HG03196 (cell line): ENCODE measurements around the gene FXYD2.

ENCODE experiments used
- ATAC-seq: cut with Tn5 transposase; IDR thresholded peaks from one replicate; pipeline ENCODE4 v1.9.1; 2021; ENCODE audit not compliant: unreplicated experiment

FXYD2 gene

GRCh38 chr11:117859061-117859460 is 34.5 kb upstream of the FXYD2 start:
- ATAC-seq, result no peak

GRCh38 chr11:117857734-117858414 is 33.3 kb upstream of the FXYD2 start:
- no peak for ATAC-seq

GRCh38 chr11:117855912-117856651 is 31.5 kb upstream of the FXYD2 start:
- ATAC-seq, result no peak

GRCh38 chr11:117855186-117855845 is 30.8 kb upstream of the FXYD2 start:
- ATAC-seq, result no peak

GRCh38 chr11:117852309-117852708 is 27.8 kb upstream of the FXYD2 start:
- no peak for ATAC-seq

GRCh38 chr11:117851852-117852251 is 27.3 kb upstream of the FXYD2 start:
- no peak for ATAC-seq

DNA sequence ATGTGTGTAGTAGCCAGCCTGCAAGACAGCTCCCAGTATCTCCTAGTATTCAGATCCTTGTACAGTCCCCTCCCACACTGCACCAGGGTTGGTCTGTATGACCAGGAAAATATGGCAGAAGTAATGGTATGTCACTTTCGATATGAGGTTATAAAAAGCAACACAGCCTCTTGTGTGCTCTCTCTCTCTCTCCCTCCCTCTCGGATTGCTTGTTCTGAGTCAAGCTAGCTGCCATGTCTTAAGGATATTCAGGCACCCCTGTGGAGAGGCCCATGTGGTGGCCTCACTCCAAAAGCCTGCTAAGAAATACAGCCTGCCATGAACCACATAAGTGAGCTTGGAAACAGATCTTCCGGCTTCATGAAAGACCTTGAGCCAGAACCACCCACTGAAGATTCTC is 26.6 kb upstream of the FXYD2 start:
- no peak for ATAC-seq

DNA sequence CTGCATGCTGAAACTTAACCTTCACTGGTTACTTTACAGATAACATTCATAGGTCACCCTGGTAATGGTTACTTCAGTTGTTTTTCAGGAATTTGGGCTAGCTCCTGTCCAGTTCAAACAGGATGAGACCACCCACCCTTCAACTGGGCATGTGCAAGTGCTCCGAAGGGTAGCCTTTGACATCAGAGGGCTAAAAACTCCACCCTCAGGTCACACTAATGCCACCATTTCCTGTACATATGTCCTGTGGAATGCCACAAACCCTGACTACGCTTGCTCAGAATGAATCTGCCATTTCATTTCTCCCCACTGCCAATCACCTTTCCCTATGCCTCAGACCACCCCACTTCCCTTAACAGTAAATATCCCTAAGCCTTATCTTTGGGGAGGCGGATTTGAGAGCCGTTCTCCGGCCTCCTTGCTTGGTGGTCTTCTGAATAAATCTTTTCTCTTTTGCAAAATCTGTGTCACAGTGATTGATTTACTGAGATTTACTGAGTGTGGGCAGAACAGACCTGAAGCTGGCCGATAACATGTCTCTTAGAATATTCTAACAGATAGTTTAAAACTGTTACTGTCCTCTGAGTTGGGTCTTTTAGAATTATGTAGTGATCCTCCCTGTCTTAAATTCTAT is 25.4 kb upstream of the FXYD2 start:
- no peak for ATAC-seq

DNA sequence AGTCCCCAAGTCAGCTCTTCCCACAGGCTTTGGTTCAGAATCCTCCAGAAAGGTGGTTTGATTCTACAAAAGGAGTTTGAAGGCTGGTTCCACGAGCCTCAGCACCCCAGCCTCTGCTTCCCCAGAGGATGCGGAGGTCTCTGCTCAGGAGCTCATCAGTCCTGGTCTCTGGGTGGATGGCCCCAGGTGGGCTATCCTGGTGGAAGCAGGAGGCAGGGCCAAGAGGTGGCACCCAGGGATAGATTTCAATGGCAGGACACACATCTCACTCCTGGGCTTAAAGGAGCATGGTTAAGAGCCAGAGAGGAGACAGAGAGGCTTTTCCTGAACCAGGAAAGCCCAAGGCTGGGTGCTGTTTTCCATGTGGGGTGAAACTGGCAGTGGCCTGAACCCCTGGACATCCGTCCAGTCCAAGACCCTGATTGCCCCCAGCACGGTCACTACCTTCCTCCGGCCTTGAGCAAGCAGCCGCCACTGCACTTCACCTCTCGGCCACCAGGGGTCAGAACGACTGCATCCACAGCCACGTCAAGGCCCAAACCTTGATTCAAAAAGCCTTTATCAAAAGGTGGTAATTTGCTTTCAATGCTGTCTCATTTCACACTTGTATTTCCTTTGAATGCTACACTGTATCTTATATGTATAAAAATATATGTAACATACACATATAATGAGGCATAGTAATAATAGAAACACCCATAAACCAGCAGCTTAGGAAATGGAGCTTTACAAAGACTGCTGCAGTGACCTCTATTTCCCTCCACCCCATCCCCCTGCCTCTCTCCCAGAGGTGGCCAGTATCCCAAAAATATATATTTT is 19.3 kb upstream of the FXYD2 start:
- no peak for ATAC-seq

DNA sequence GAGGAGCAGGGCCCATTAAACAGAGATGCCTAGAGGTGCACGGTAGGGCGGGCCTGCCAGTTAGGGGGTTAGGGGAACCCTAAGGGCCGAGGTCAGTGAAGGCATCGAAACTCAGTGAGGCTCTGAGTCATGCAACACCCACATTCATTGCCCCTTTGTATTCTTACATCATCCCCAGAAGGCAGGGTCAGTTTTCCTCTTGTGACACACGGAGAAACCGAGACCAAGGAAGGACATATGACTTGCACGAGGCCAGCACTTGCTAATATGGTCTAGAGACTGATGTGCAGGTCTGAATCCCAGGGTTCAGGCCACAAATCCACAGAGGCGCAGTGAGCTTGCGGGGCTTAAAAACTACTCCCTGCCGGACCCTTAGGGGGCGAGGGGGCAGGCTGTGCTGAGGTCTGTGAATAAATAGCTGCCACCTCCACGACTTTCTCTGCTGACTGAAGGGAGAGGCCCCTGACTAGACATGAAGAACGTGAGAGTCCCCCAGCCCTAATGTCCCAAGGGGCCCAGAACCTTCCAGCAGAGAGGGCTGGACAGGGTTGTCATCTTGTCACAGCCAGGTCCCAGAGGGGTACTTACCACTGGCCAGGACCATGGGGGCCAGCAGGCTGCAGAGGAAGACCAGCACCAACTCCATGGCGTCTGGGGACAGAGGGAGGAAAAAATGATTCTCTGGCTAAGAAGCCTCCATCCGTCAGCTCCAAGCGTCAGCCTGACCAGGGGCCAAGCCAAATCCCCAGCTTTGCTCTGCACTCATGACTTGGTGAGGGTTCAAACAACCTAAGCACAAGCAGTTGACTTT is 17.8 kb upstream of the FXYD2 start:
- no peak for ATAC-seq

GRCh38 chr11:117841551-117842031 is 17.0 kb upstream of the FXYD2 start:
- ATAC-seq, result no peak

DNA sequence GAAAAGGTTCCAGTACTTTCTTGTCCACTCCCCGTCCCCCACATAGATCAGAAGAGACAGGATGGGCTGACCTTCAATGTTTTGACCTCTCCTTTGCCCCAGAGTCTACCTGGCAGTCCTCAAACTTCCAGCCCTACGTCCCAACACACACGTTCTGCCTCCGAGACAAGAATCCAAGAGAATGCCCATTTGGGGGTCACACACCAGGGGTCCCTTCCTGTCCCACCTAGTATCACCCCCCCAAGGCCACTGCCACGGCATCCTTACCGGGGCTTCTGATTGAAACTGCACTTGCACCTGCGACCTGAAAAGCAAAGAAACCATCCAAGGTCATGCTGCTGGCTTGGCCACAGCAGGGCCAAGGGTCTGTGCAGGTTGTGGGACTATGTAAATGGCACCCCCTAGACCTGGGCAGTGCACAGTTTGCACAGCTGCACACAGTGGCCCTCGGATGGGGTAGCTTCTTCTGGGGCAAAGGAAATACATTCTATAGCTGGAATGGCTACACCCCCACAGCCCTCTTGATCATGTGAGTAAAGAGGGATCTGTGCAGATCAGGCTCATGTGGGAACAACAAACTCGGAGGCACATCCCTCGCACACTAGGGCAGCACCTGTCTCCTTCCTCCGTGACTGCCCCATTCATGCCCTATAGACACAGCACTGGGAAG is 16.5 kb upstream of the FXYD2 start:
- ATAC-seq, result no peak

DNA sequence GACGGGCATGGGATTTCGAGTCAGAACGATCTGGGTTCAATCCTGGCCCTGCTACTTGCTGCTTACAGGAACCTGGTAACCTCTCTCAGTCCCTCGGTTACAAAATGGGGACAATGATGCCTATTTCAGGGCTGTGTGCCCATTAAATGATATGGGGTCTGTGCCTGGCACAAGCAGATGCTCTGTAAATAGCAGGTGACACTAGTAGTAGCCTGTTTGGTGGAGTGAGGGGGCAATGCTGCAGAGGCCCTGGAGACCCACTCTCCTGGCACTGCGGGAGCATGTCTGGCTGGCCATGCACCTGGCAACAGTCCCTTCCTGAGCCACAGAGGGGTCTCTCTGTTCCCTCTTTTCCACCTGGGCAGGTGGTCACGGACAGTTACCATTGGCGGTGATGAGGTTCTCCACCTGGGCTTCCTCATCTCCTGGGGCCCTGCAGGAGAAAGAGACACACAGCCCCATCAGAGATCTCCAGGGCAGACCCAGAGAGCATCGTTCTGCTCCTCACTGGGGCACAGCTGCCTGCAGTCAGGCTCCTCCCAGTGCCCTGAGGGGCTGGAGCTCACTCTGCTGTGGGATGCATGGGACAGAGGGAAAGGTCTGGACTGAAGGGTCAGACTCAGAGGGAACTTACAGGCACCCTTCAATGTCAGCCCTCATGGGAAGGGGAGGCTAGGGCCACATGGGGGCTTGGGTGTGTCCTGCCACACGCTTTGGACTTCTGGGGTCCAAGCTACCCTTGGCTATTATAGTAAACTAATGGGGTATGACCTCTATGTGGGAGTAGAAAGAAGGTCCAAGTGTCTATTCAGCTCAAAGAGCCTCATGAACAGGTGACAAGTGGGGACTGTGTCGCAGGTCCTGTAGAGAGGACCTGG is 15.6 kb upstream of the FXYD2 start:
- no peak for ATAC-seq

- ATAC-seq, result no peak
Observed at GRCh38 chr11:117839380-117839881, 14.9 kb upstream of the FXYD2 start.

DNA sequence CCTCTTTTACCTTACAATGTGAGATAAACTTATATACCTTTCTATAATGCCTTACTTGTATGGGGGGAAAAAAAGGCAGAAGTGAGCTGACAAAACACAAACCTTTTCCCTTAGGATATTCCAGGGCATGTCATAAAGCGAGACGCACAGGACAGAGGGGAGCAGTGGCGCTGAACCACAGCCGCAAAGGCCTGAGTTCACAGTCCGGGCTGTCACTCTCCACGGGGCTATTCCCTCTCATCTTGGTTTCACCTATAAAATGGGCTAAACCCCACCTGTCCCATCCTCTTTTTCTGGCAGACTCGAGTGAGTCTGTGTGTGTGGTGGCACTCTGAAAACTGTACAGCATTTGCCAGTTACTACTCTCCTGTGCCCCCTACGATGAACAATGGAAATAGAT is 14.4 kb upstream of the FXYD2 start:
- no peak for ATAC-seq

- no peak for ATAC-seq
Observed at GRCh38 chr11:117837791-117838190, 13.2 kb upstream of the FXYD2 start.

- no peak for ATAC-seq
Observed at GRCh38 chr11:117837070-117837776, 12.7 kb upstream of the FXYD2 start.
